ENCODE measurements around the gene LAPTM5. TPM values are rescaled to one million over a fixed set of nuclear protein-coding genes. Genes with fewer than 3 reads are reported as not detected.

The LAPTM5 gene
- total and polyA plus RNA-seq, 2 donors (not counting 3 experiments of a cell fraction or from before 2014, with no cell fraction given): 83.4 to 95.2 TPM

DNA sequence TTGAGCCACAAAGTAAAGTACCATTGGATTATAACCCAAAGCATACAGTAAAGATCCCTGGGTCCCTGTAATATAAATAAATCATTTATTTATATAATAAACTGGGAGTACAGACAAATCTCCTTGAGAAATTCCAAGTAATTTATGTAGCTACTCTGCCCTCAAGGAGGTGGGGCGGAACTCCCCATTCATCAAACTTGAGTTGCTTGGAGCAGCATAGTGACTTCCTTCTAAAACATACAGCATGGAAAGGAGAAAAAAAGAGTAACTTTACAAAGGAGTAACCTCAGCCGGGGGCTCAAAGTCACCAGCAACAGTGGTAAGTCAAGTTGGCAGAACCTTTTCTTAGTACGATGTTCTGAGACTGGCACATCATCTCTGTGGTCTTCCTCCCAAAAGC lies 4.5 kb downstream of the LAPTM5 start:
- ChIA-PET CTCF (interaction anchor here (1.0 to 3.9 kb wide), 2 partner anchors 27 to 29 kb away, joined by 3 to 20 read pairs; no protein-coding TSS in a partner anchor), POLR2A (no interaction called here)
- H3K4me3 ChIP-seq (replicated peaks in 1 of 3; ENCODE audit: insufficient read depth in 1 of 3, low read depth in 1 of 3, low read length in 3 of 3): no peak overlapping the region
- H3K27ac ChIP-seq (ENCODE audit: insufficient read depth, low read depth, low read length): no peak overlapping the region
- BruUV-seq (replicated peaks): no TSS peak
- peaks cover 30% of the 10 kb centered on the region for H3K4me1 ChIP-seq (ENCODE audit: control insufficient read depth, extremely low read depth, insufficient read depth, low read length)
- TF ChIP-seq POLR2A (IDR thresholded peaks at IDR 0.05; ENCODE audit: low read depth, low read length) (no peak), POLR2AphosphoS5 (IDR thresholded peaks at IDR 0.05; ENCODE audit: insufficient read depth, low read depth, low read length) (no peak), GATA2 (IDR thresholded peaks at IDR 0.05; ENCODE audit: insufficient read depth, insufficient read length, low read depth, low read length) (no peak), JUN (IDR thresholded peaks at IDR 0.05; ENCODE audit: borderline replicate concordance, insufficient read depth, insufficient read length, low read depth) (no peak), MYC (IDR thresholded peaks at IDR 0.05; ENCODE audit: low read depth, low read length) (no peak), FOS (IDR thresholded peaks at IDR 0.05; ENCODE audit: borderline replicate concordance, insufficient read depth, low read length) (no peak), EZH2 (IDR thresholded peaks at IDR 0.05; ENCODE audit: borderline replicate concordance, low read depth, low read length, severe bottlenecking) (no peak)
- TF ChIP-seq, protein P1, sequence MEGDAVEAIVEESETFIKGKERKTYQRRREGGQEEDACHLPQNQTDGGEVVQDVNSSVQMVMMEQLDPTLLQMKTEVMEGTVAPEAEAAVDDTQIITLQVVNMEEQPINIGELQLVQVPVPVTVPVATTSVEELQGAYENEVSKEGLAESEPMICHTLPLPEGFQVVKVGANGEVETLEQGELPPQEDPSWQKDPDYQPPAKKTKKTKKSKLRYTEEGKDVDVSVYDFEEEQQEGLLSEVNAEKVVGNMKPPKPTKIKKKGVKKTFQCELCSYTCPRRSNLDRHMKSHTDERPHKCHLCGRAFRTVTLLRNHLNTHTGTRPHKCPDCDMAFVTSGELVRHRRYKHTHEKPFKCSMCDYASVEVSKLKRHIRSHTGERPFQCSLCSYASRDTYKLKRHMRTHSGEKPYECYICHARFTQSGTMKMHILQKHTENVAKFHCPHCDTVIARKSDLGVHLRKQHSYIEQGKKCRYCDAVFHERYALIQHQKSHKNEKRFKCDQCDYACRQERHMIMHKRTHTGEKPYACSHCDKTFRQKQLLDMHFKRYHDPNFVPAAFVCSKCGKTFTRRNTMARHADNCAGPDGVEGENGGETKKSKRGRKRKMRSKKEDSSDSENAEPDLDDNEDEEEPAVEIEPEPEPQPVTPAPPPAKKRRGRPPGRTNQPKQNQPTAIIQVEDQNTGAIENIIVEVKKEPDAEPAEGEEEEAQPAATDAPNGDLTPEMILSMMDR (IDR thresholded peaks at IDR 0.05; ENCODE audit: extremely low read depth in 1 of 2, insufficient read depth in 1 of 2, low read depth in 1 of 2, low read length in 2 of 2): no peak
- TF ChIP-seq, protein P2, sequence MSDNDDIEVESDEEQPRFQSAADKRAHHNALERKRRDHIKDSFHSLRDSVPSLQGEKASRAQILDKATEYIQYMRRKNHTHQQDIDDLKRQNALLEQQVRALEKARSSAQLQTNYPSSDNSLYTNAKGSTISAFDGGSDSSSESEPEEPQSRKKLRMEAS (IDR thresholded peaks at IDR 0.05; ENCODE audit: insufficient read depth, insufficient read length): no peak
- no peaks in the 10 kb centered on the region for H3K9me1 ChIP-seq (replicated peaks; ENCODE audit: control insufficient read depth, extremely low read depth, insufficient read depth, low read length)
- intact Hi-C loops (cut with micrococcal nuclease) (no loop called here), dilution Hi-C loops (cut with MboI; ENCODE audit: extremely low pct_ligation_motif_present, low sequenced_read_pairs) (no loop called here)
- H2AFZ ChIP-seq (ENCODE audit: low read depth, low read length): no peak overlapping the region
- no peaks in the 10 kb centered on the region for H4K20me1 ChIP-seq (replicated peaks; ENCODE audit: control insufficient read depth, extremely low read depth, insufficient read depth, low read length)
- FAIRE-seq (no peak), DNase-seq (ENCODE audit: low read depth, low spot score) (no peak)
- H3K9me3 ChIP-seq (replicated peaks; ENCODE audit: control insufficient read depth, insufficient read depth, low read length): no peaks in the 10 kb centered on the region
- H3K79me2 ChIP-seq (ENCODE audit: control insufficient read depth, insufficient read depth, low read length): peaks cover 36% of the 10 kb centered on the region
- no peaks in the 10 kb centered on the region for H3K27me3 ChIP-seq (ENCODE audit: control insufficient read depth in 2 of 2, insufficient read depth in 2 of 2, low read length in 2 of 2)
- no peak overlapping the region for H3K4me2 ChIP-seq (ENCODE audit: insufficient read depth, low read length)
- no peaks in the 10 kb centered on the region for H3K36me3 ChIP-seq (ENCODE audit: control insufficient read depth in 2 of 2, extremely low read depth in 1 of 2, insufficient read depth in 2 of 2, low read length in 2 of 2)
- H3K9ac ChIP-seq (replicated peaks; ENCODE audit: extremely low read depth, insufficient read depth, low read length): no peak overlapping the region
